ENCODE measurements around the gene TRMU. TPM values are rescaled to one million over a fixed set of nuclear protein-coding genes. Genes with fewer than 3 reads are reported as not detected.

TRMU gene
- total and polyA plus RNA-seq, 2 experiments from 2014 or later: 48.3 to 70.4 TPM

DNA sequence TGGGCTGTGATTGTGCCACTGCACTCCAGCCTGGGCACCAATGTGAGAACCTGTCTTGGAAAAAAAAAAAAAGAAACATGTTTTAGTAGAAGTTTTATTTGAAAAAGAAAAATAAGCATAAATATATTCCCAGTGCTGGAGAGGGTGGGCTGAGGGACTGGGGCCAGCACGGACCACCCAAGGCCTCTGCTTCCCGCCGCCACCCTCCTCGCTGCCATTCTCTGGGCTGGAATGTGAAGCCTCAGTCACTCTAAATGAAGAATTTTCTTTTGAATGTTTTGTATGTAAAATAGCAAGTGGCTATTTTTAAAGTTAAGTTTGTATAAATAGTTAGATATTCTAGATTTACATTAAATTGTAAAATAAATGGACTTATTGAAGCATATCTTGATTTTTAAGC lies 5.1 kb upstream of the TRMU start:
- Histone ChIP-seq H3F3A (replicated peaks; ENCODE audit: low read depth) (no peaks in the 10 kb centered on the region), H3K4me3 (no peak overlapping the region), H3K27ac (ENCODE audit: low read depth) (no peak overlapping the region), H3K4me2 (no peak overlapping the region), H3K36me3 (ENCODE audit: insufficient read depth) (peaks cover 10% of the 10 kb centered on the region), H4K20me1 (replicated peaks; ENCODE audit: insufficient read depth) (no peaks in the 10 kb centered on the region; the same call in 1 of the 2 replicates), H3K9me2 (ENCODE audit: insufficient read depth) (no peaks in the 10 kb centered on the region), H3K79me2 (replicated peaks; ENCODE audit: insufficient read depth) (no peaks in the 10 kb centered on the region), H2AFZ (no peak overlapping the region), H3K27me3 (ENCODE audit: insufficient read depth) (no peaks in the 10 kb centered on the region), H3K4me1 (ENCODE audit: insufficient read depth) (no peaks in the 10 kb centered on the region; the same call in 1 of the 2 replicates)
- peaks cover 11% of the 10 kb centered on the region for H3K27me3 Mint-ChIP-seq (ENCODE audit: insufficient read depth, low read depth, poor library complexity)
- no peak for DNase-seq (ENCODE audit: low spot score)
- TF ChIP-seq STAT1 (IDR thresholded peaks at IDR 0.05; ENCODE audit: unreplicated experiment) (no peak), EZH2 (IDR thresholded peaks at IDR 0.05; ENCODE audit: low read depth, unreplicated experiment) (no peak)
- H3K36me3 Mint-ChIP-seq (ENCODE audit: low read depth): peaks cover 40% of the 10 kb centered on the region
- peaks cover 8% of the 10 kb centered on the region; the same call in 2 of the 3 replicates for H3K4me1 Mint-ChIP-seq
- H3K9me3 Mint-ChIP-seq: no peaks in the 10 kb centered on the region
- no peak for ATAC-seq
- H3K4me3 Mint-ChIP-seq: no peak overlapping the region
- no peak overlapping the region for H3K27ac Mint-ChIP-seq

DNA sequence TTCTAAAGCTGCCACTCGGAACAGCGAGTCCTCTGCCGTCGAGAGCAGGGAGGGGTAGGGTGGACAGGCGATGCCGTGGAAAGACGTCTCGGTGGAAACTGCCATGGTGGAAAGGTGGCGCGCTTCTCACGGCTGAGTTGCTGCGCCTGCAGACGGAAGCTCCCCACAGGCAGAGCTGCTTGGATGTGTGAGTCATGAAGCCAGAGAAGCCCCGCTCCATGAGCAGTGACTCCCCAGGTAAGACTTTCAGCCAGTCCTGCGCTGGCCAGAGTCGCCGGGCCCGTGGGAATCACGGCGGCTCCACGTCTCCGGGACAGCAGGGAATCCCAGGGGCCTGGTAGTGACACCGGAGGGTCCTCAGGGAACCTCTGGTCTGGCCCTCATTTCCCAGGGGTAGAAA lies 4.0 kb upstream of the TRMU start:
- H3K4me1 ChIP-seq (ENCODE audit: insufficient read depth): peaks cover 2% of the 10 kb centered on the region
- H3K9me2 ChIP-seq (ENCODE audit: insufficient read depth): no peaks in the 10 kb centered on the region
- no peak overlapping the region for H3K4me2 ChIP-seq
- no peaks in the 10 kb centered on the region for H3K27me3 ChIP-seq (ENCODE audit: insufficient read depth)
- no peak overlapping the region for H2AFZ ChIP-seq
- H3K36me3 Mint-ChIP-seq (ENCODE audit: low read depth): peaks cover 34% of the 10 kb centered on the region
- H3K27ac ChIP-seq (ENCODE audit: low read depth): no peak overlapping the region
- peaks cover 11% of the 10 kb centered on the region for H3K4me1 Mint-ChIP-seq
- H3K4me3 Mint-ChIP-seq: no peak overlapping the region
- no peak overlapping the region for H3K27ac Mint-ChIP-seq
- H3K4me3 ChIP-seq: no peak overlapping the region
- H3K27me3 Mint-ChIP-seq (ENCODE audit: insufficient read depth, low read depth, poor library complexity): peaks cover 12% of the 10 kb centered on the region
- no peak for DNase-seq (ENCODE audit: low spot score)
- peaks cover 9% of the 10 kb centered on the region for H3K79me2 ChIP-seq (replicated peaks; ENCODE audit: insufficient read depth)
- peaks cover 10% of the 10 kb centered on the region for H3K36me3 ChIP-seq (ENCODE audit: insufficient read depth)
- no peak for ATAC-seq
- H3K9me3 Mint-ChIP-seq: no peaks in the 10 kb centered on the region
- H4K20me1 ChIP-seq (replicated peaks; ENCODE audit: insufficient read depth): no peaks in the 10 kb centered on the region; the same call in 1 of the 2 replicates
- H3F3A ChIP-seq (replicated peaks; ENCODE audit: low read depth): no peaks in the 10 kb centered on the region
- no peak for TF ChIP-seq NANOG (IDR thresholded peaks at IDR 0.05; ENCODE audit: borderline replicate concordance)
- no peak for TF ChIP-seq POLR2AphosphoS5 (IDR thresholded peaks at IDR 0.05; ENCODE audit: low read depth)
- TF ChIP-seq, protein P1, sequence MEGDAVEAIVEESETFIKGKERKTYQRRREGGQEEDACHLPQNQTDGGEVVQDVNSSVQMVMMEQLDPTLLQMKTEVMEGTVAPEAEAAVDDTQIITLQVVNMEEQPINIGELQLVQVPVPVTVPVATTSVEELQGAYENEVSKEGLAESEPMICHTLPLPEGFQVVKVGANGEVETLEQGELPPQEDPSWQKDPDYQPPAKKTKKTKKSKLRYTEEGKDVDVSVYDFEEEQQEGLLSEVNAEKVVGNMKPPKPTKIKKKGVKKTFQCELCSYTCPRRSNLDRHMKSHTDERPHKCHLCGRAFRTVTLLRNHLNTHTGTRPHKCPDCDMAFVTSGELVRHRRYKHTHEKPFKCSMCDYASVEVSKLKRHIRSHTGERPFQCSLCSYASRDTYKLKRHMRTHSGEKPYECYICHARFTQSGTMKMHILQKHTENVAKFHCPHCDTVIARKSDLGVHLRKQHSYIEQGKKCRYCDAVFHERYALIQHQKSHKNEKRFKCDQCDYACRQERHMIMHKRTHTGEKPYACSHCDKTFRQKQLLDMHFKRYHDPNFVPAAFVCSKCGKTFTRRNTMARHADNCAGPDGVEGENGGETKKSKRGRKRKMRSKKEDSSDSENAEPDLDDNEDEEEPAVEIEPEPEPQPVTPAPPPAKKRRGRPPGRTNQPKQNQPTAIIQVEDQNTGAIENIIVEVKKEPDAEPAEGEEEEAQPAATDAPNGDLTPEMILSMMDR (conservative IDR thresholded peaks at IDR 0.05; ENCODE audit: low read depth in 2 of 2): no peak
- no peak for TF ChIP-seq ZNF114 (CRISPR knock-in tag; IDR thresholded peaks at IDR 0.05)
- TF ChIP-seq, protein P2, sequence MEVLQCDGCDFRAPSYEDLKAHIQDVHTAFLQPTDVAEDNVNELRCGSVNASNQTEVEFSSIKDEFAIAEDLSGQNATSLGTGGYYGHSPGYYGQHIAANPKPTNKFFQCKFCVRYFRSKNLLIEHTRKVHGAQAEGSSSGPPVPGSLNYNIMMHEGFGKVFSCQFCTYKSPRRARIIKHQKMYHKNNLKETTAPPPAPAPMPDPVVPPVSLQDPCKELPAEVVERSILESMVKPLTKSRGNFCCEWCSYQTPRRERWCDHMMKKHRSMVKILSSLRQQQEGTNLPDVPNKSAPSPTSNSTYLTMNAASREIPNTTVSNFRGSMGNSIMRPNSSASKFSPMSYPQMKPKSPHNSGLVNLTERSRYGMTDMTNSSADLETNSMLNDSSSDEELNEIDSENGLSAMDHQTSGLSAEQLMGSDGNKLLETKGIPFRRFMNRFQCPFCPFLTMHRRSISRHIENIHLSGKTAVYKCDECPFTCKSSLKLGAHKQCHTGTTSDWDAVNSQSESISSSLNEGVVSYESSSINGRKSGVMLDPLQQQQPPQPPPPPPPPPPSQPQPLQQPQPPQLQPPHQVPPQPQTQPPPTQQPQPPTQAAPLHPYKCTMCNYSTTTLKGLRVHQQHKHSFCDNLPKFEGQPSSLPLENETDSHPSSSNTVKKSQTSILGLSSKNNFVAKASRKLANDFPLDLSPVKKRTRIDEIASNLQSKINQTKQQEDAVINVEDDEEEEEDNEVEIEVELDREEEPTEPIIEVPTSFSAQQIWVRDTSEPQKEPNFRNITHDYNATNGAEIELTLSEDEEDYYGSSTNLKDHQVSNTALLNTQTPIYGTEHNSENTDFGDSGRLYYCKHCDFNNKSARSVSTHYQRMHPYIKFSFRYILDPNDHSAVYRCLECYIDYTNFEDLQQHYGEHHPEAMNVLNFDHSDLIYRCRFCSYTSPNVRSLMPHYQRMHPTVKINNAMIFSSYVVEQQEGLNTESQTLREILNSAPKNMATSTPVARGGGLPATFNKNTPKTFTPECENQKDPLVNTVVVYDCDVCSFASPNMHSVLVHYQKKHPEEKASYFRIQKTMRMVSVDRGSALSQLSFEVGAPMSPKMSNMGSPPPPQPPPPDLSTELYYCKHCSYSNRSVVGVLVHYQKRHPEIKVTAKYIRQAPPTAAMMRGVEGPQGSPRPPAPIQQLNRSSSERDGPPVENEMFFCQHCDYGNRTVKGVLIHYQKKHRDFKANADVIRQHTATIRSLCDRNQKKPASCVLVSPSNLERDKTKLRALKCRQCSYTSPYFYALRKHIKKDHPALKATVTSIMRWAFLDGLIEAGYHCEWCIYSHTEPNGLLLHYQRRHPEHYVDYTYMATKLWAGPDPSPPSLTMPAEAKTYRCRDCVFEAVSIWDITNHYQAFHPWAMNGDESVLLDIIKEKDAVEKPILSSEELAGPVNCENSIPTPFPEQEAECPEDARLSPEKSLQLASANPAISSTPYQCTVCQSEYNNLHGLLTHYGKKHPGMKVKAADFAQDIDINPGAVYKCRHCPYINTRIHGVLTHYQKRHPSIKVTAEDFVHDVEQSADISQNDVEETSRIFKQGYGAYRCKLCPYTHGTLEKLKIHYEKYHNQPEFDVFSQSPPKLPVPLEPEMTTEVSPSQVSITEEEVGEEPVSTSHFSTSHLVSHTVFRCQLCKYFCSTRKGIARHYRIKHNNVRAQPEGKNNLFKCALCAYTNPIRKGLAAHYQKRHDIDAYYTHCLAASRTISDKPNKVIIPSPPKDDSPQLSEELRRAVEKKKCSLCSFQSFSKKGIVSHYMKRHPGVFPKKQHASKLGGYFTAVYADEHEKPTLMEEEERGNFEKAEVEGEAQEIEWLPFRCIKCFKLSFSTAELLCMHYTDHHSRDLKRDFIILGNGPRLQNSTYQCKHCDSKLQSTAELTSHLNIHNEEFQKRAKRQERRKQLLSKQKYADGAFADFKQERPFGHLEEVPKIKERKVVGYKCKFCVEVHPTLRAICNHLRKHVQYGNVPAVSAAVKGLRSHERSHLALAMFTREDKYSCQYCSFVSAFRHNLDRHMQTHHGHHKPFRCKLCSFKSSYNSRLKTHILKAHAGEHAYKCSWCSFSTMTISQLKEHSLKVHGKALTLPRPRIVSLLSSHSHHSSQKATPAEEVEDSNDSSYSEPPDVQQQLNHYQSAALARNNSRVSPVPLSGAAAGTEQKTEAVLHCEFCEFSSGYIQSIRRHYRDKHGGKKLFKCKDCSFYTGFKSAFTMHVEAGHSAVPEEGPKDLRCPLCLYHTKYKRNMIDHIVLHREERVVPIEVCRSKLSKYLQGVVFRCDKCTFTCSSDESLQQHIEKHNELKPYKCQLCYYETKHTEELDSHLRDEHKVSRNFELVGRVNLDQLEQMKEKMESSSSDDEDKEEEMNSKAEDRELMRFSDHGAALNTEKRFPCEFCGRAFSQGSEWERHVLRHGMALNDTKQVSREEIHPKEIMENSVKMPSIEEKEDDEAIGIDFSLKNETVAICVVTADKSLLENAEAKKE (CRISPR knock-in tag; IDR thresholded peaks at IDR 0.05): no peak
- no peak for TF ChIP-seq ZNF331 (CRISPR knock-in tag; IDR thresholded peaks at IDR 0.05; ENCODE audit: low read depth)
- TF ChIP-seq JUNB (IDR thresholded peaks at IDR 0.05; ENCODE audit: unreplicated experiment): no peak
- TF ChIP-seq EZH2phosphoT487 (IDR thresholded peaks at IDR 0.05; ENCODE audit: unreplicated experiment): no peak
- no peak for TF ChIP-seq STAT1 (IDR thresholded peaks at IDR 0.05; ENCODE audit: unreplicated experiment)
- no peak for TF ChIP-seq CREB1 (CRISPR knock-in tag; IDR thresholded peaks at IDR 0.05; ENCODE audit: low read depth)
- TF ChIP-seq, protein P3, sequence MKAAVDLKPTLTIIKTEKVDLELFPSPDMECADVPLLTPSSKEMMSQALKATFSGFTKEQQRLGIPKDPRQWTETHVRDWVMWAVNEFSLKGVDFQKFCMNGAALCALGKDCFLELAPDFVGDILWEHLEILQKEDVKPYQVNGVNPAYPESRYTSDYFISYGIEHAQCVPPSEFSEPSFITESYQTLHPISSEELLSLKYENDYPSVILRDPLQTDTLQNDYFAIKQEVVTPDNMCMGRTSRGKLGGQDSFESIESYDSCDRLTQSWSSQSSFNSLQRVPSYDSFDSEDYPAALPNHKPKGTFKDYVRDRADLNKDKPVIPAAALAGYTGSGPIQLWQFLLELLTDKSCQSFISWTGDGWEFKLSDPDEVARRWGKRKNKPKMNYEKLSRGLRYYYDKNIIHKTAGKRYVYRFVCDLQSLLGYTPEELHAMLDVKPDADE (IDR thresholded peaks at IDR 0.05): no peak

Data from GM23338 (cell line).